ENCODE measurements around the gene L3MBTL4.

GRCh38 chr18:6207941-6208340 lies 206.8 kb downstream of the L3MBTL4 start:
- TF ChIP-seq TSHZ2 (CRISPR knock-in tag; IDR thresholded peaks at IDR 0.05): no peak
- no peak for TF ChIP-seq ZNF565 (CRISPR knock-in tag; conservative IDR thresholded peaks at IDR 0.05; ENCODE audit: low read depth)
- no peak for TF ChIP-seq ZC3H10 (CRISPR knock-in tag; IDR thresholded peaks at IDR 0.05)
- TF ChIP-seq ZNF8 (CRISPR knock-in tag; IDR thresholded peaks at IDR 0.05): no peak
- TF ChIP-seq, protein P1, sequence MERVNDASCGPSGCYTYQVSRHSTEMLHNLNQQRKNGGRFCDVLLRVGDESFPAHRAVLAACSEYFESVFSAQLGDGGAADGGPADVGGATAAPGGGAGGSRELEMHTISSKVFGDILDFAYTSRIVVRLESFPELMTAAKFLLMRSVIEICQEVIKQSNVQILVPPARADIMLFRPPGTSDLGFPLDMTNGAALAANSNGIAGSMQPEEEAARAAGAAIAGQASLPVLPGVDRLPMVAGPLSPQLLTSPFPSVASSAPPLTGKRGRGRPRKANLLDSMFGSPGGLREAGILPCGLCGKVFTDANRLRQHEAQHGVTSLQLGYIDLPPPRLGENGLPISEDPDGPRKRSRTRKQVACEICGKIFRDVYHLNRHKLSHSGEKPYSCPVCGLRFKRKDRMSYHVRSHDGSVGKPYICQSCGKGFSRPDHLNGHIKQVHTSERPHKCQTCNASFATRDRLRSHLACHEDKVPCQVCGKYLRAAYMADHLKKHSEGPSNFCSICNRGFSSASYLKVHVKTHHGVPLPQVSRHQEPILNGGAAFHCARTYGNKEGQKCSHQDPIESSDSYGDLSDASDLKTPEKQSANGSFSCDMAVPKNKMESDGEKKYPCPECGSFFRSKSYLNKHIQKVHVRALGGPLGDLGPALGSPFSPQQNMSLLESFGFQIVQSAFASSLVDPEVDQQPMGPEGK (CRISPR knock-in tag; IDR thresholded peaks at IDR 0.05; ENCODE audit: borderline replicate concordance): no peak
